GM12878 (cell line): Measurements from ENCODE around the gene TRIP4. TPM values are rescaled to one million over a fixed set of nuclear protein-coding genes. Genes with fewer than 3 reads are reported as not detected.
A peak's percentile ranks its signal among the peaks of the same experiment; 100 is the strongest.

Source experiments
- ATF2 ChIP-seq: IDR thresholded peaks from 2 replicates; pipeline ENCODE4 v1.6.1; 2012; ENCODE audit warnings: low read length, inconsistent platforms
- BCL11A ChIP-seq: IDR thresholded peaks from 2 replicates; pipeline ENCODE4 v1.6.1; 2011; ENCODE audit warnings: low read depth, low read length
- BCL3 ChIP-seq: IDR thresholded peaks from 2 replicates; pipeline ENCODE4 v1.6.1; 2011; ENCODE audit warnings: borderline replicate concordance, low read depth, mild to moderate bottlenecking, moderate library complexity, low read length; ENCODE audit not compliant: insufficient read depth, poor library complexity, severe bottlenecking
- BHLHE40 ChIP-seq, 2 experiments: fragments of 450-650 bp in 1 of 2; IDR thresholded peaks; 2 replicates each; pipeline ENCODE4 v1.6.1; 2011 to 2017; ENCODE audit warnings: low read depth in 2 of 2, borderline replicate concordance in 1 of 2, improper control_type of control experiment in 1 of 2, low read length in 1 of 2, mild to moderate bottlenecking in 1 of 2
- CHD2 ChIP-seq: IDR thresholded peaks from 2 replicates; pipeline ENCODE4 v1.6.1; 2011; ENCODE audit warnings: low read depth, low read length, improper control_type of control experiment, borderline replicate concordance
- FOXK2 ChIP-seq: fragments of 450-650 bp; IDR thresholded peaks from 2 replicates; pipeline ENCODE4 v1.6.1; 2017; ENCODE audit warnings: mild to moderate bottlenecking, moderate library complexity
- KDM1A ChIP-seq: fragments of 200-600 bp; sonication (generic); IDR thresholded peaks from 2 replicates; pipeline ENCODE4 v1.6.1; 2016; ENCODE audit warnings: borderline replicate concordance
- PML ChIP-seq: IDR thresholded peaks from 2 replicates; pipeline ENCODE4 v1.6.1; 2012; ENCODE audit warnings: low read length, inconsistent platforms
- POLR2A ChIP-seq: IDR thresholded peaks from 2 replicates; pipeline ENCODE4 v1.6.1; 2011; ENCODE audit warnings: low read depth, mild to moderate bottlenecking, low read length
- RB1 ChIP-seq: fragments of 450-650 bp; formaldehyde crosslinking; IDR thresholded peaks from 2 replicates; pipeline ENCODE4 v1.6.1; 2017; ENCODE audit warnings: mild to moderate bottlenecking, borderline replicate concordance
- RUNX3 ChIP-seq: IDR thresholded peaks from 2 replicates; pipeline ENCODE4 v1.6.1; 2012; ENCODE audit warnings: low read length, inconsistent platforms
- SMAD1 ChIP-seq: fragments of 450-650 bp; IDR thresholded peaks from 2 replicates; pipeline ENCODE4 v1.6.1; 2018; ENCODE audit warnings: mild to moderate bottlenecking, low read depth; ENCODE audit not compliant: partially characterized antibody
- TCF7 ChIP-seq: IDR thresholded peaks from 2 replicates; pipeline ENCODE4 v1.6.1; 2014; ENCODE audit warnings: antibody characterized with exemption, borderline replicate concordance
- WRNIP1 ChIP-seq: IDR thresholded peaks from 2 replicates; pipeline ENCODE4 v1.6.1; 2011; ENCODE audit warnings: low read depth, low read length, improper control_type of control experiment, borderline replicate concordance
- YBX1 ChIP-seq: fragments of 450-650 bp; IDR thresholded peaks from 2 replicates; pipeline ENCODE4 v1.6.1; 2016; ENCODE audit warnings: antibody characterized with exemption
- polyA plus RNA-seq, 11 experiments: library from polyadenylated mRNA; depleted of rRNA in 4 of 11; unstranded in 6 of 11; stranded (reverse) in 5 of 11; fragments of >200 nt; fragmentation: Nextera tagmentation in 4 of 11; fragmentation: Illumina TruSeq in 1 of 11; extraction: Ambion mirVana in 4 of 11; extraction: Trizol in 1 of 11; gene quantifications; 1 replicate in 1 of 11; 2 replicates in 10 of 11; pipeline versions ENCODE4 v1.2.1 to v1.2.3, GENCODE V29; 2011 to 2016; ENCODE audit warnings: inconsistent platforms in 2 of 11, missing spikeins in 2 of 11, low read depth in 1 of 11
- total RNA-seq, 4 experiments: library from RNA; depleted of rRNA in 3 of 4; stranded (reverse); fragments of >200 nt in 3 of 4; fragmentation: Illumina TruSeq in 1 of 4; extraction: Trizol in 1 of 4; gene quantifications; 2 replicates each; pipeline versions ENCODE4 v1.2.1 to v1.2.3, GENCODE V29; 2013 to 2021
- TF ChIP-seq, protein P1 (sequence below): fragments of 450-650 bp; IDR thresholded peaks from 2 replicates; pipeline ENCODE4 v1.6.1; 2017; ENCODE audit warnings: low read depth, mild to moderate bottlenecking, moderate library complexity
- TF ChIP-seq, protein P2 (sequence below): fragments of 450-650 bp; IDR thresholded peaks from 2 replicates; pipeline ENCODE4 v1.6.1; 2017; ENCODE audit warnings: mild to moderate bottlenecking, moderate library complexity
- TF ChIP-seq, protein P3 (sequence below): fragments of 450-650 bp; formaldehyde crosslinking; IDR thresholded peaks from 2 replicates; pipeline ENCODE4 v1.5.0; 2022; ENCODE audit warnings: mild to moderate bottlenecking, missing genetic modification characterization

TRIP4 gene
- total and polyA plus RNA-seq, 10 of the 15 experiments (the other 5 are each of a cell fraction or from before 2014, with no cell fraction given), result 6.4 to 24.5 (median 20.0) TPM

DNA sequence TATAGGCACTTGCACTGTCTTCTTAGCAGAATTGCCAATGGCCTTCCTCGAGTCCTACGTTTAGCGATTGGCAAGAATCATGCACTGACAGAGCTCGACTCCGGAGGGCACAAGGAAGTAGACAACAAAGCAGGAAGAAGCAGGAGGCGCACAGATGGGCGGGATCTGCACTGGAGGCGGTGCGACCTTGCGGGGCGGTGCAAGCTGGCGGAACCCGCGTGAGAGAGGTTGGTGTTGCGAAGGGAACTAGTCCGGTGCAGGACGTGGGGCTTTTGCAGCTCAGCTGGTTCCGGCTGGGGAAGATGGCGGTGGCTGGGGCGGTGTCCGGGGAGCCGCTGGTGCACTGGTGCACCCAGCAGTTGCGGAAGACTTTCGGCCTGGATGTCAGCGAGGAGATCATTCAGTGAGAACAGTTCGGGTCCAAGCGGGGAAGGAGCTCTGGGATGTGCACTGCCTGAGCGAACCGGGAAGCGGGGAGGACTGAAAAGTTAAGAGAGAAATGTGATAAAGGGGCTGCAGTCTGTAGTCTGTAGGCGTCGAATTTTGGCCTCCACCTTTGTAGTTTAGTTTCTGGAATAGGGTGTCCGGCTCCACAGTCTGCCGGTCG is at the start of gene TRIP4 (continued):
- TF ChIP-seq, protein P1, sequence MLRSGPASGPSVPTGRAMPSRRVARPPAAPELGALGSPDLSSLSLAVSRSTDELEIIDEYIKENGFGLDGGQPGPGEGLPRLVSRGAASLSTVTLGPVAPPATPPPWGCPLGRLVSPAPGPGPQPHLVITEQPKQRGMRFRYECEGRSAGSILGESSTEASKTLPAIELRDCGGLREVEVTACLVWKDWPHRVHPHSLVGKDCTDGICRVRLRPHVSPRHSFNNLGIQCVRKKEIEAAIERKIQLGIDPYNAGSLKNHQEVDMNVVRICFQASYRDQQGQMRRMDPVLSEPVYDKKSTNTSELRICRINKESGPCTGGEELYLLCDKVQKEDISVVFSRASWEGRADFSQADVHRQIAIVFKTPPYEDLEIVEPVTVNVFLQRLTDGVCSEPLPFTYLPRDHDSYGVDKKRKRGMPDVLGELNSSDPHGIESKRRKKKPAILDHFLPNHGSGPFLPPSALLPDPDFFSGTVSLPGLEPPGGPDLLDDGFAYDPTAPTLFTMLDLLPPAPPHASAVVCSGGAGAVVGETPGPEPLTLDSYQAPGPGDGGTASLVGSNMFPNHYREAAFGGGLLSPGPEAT, result peak; percentile 99
- TF ChIP-seq BCL11A (no peak), WRNIP1 (peak; percentile 99), RUNX3 (peak; percentile 89), PML (peak; percentile 97), ATF2 (no peak; the same call in 1 of the 2 replicates), BHLHE40 (IDR thresholded peaks at IDR 0.05; ENCODE audit: borderline replicate concordance in 1 of 2, low read depth in 2 of 2, low read length in 1 of 2) (peak; percentile 46 to 72; a peak in 3 of 4 replicates), TCF7 (no peak), POLR2A (peak; percentile 97), YBX1 (no peak), CHD2 (peak; percentile 86), KDM1A (no peak), BCL3 (peak; percentile 56), FOXK2 (peak; percentile 73), SMAD1 (peak; percentile 59), RB1 (peak; percentile 96; the same call in 1 of the 2 replicates)
- TF ChIP-seq, protein P2, sequence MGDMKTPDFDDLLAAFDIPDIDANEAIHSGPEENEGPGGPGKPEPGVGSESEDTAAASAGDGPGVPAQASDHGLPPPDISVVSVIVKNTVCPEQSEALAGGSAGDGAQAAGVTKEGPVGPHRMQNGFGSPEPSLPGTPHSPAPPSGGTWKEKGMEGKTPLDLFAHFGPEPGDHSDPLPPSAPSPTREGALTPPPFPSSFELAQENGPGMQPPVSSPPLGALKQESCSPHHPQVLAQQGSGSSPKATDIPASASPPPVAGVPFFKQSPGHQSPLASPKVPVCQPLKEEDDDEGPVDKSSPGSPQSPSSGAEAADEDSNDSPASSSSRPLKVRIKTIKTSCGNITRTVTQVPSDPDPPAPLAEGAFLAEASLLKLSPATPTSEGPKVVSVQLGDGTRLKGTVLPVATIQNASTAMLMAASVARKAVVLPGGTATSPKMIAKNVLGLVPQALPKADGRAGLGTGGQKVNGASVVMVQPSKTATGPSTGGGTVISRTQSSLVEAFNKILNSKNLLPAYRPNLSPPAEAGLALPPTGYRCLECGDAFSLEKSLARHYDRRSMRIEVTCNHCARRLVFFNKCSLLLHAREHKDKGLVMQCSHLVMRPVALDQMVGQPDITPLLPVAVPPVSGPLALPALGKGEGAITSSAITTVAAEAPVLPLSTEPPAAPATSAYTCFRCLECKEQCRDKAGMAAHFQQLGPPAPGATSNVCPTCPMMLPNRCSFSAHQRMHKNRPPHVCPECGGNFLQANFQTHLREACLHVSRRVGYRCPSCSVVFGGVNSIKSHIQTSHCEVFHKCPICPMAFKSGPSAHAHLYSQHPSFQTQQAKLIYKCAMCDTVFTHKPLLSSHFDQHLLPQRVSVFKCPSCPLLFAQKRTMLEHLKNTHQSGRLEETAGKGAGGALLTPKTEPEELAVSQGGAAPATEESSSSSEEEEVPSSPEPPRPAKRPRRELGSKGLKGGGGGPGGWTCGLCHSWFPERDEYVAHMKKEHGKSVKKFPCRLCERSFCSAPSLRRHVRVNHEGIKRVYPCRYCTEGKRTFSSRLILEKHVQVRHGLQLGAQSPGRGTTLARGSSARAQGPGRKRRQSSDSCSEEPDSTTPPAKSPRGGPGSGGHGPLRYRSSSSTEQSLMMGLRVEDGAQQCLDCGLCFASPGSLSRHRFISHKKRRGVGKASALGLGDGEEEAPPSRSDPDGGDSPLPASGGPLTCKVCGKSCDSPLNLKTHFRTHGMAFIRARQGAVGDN, result peak; percentile 84; the same call in 1 of the 2 replicates
- TF ChIP-seq, protein P3, sequence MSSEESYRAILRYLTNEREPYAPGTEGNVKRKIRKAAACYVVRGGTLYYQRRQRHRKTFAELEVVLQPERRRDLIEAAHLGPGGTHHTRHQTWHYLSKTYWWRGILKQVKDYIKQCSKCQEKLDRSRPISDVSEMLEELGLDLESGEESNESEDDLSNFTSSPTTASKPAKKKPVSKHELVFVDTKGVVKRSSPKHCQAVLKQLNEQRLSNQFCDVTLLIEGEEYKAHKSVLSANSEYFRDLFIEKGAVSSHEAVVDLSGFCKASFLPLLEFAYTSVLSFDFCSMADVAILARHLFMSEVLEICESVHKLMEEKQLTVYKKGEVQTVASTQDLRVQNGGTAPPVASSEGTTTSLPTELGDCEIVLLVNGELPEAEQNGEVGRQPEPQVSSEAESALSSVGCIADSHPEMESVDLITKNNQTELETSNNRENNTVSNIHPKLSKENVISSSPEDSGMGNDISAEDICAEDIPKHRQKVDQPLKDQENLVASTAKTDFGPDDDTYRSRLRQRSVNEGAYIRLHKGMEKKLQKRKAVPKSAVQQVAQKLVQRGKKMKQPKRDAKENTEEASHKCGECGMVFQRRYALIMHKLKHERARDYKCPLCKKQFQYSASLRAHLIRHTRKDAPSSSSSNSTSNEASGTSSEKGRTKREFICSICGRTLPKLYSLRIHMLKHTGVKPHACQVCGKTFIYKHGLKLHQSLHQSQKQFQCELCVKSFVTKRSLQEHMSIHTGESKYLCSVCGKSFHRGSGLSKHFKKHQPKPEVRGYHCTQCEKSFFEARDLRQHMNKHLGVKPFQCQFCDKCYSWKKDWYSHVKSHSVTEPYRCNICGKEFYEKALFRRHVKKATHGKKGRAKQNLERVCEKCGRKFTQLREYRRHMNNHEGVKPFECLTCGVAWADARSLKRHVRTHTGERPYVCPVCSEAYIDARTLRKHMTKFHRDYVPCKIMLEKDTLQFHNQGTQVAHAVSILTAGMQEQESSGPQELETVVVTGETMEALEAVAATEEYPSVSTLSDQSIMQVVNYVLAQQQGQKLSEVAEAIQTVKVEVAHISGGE (CRISPR knock-in tag), result peak; percentile 98
